Heart left ventricle (tissue), 16 donors: ENCODE measurements around the gene GPR89A. TPM values are rescaled to one million over a fixed set of nuclear protein-coding genes. Genes with fewer than 3 reads are reported as not detected.
"Not testable (repeated sequence)": the region's sequence is repeated elsewhere in the genome, so short reads cannot be mapped to it uniquely, and the experiment has no call there.

ENCODE experiments used
- ATAC-seq, 4 donors: fragments of 200-7000 bp; cut with Tn5 transposase; one replicate each; pipeline ENCODE4 v1.9.1; 2020 to 2022; ENCODE audit warnings: moderate library complexity in 4 of 4, mild to moderate bottlenecking in 3 of 4, moderate number of reproducible peaks in 1 of 4
- DNase-seq, 5 donors: peaks; one replicate each; pipeline ENCODE4 v3.0.0-alpha.2; 2020
- H3K27ac ChIP-seq, 12 donors: fragments of 200-600 bp; sonication (generic) in 4 of 12; one replicate each; pipeline versions ENCODE4 v1.5.0 to v1.8.0; 2016 to 2022; ENCODE audit warnings: mild to moderate bottlenecking in 2 of 12
- H3K27me3 ChIP-seq, 9 donors: fragments of 200-600 bp; sonication (generic) in 2 of 9; one replicate each; pipeline versions ENCODE4 v1.5.1 to v1.8.0; 2016 to 2022; ENCODE audit warnings: mild to moderate bottlenecking in 3 of 9
- H3K36me3 ChIP-seq, 9 donors: fragments of 200-600 bp; sonication (generic) in 2 of 9; one replicate each; pipeline versions ENCODE4 v1.5.0 to v1.8.0; 2018 to 2022; ENCODE audit warnings: mild to moderate bottlenecking in 2 of 9
- H3K4me1 ChIP-seq, 12 donors: fragments of 200-600 bp; sonication (generic) in 4 of 12; one replicate each; pipeline versions ENCODE4 v1.5.0 to v1.8.0; 2016 to 2022; ENCODE audit warnings: mild to moderate bottlenecking in 3 of 12
- H3K4me3 ChIP-seq, 12 donors: fragments of 200-600 bp; sonication (generic) in 4 of 12; one replicate each; pipeline versions ENCODE4 v1.5.0 to v1.8.0; 2017 to 2022; ENCODE audit warnings: mild to moderate bottlenecking in 9 of 12, moderate library complexity in 4 of 12
- H3K9me3 ChIP-seq, 12 donors: fragments of 200-600 bp; sonication (generic) in 4 of 12; one replicate each; pipeline versions ENCODE4 v1.5.0 to v1.8.0; 2016 to 2022; ENCODE audit warnings: mild to moderate bottlenecking in 1 of 12
- POLR2A ChIP-seq, 2 donors: fragments of 450-650 bp; IDR thresholded peaks; one replicate each; pipeline ENCODE4 v1.6.1; 2017; ENCODE audit warnings: antibody characterized with exemption in 2 of 2, mild to moderate bottlenecking in 2 of 2, moderate library complexity in 2 of 2
- WGBS, 4 donors: extraction: QIAGEN DNeasy Blood & Tissue Kit in 2 of 4; methylation state at CpG; one replicate each; pipeline versions ENCODE4 v1.1.5 to v1.1.7; 2013 to 2018; 5-methylcytosine and 5-hydroxymethylcytosine counted together
- intact Hi-C, 10 donors: fragments of 100-400 bp; cut with DNase I; formaldehyde crosslinking; loops; one replicate each; pipeline versions ENCODE4 v1.11.1 to v1.14.2; 2022
- polyA plus RNA-seq, 2 donors: library from polyadenylated mRNA; stranded (reverse); fragments of 200-250 nt; gene quantifications; one replicate each; pipeline ENCODE4 v1.2.3, GENCODE V29; 2013
- total RNA-seq, 9 donors: library from RNA; depleted of rRNA in 2 of 9; stranded (reverse); fragments of >200 nt in 2 of 9; fragmentation: NEBNext Ultra II Directional in 3 of 9; extraction: Animal tissue kit (Norgen Biotek cat#: 25700) in 3 of 9; gene quantifications; one replicate each; pipeline versions ENCODE4 v1.1.0 to v1.2.4, GENCODE V29; 2016 to 2023
- TF ChIP-seq, protein P1 (sequence below), 12 donors: fragments of 200-600 bp; sonication (generic) in 4 of 12; IDR thresholded peaks; one replicate each; pipeline versions ENCODE4 v1.5.0 to v1.8.0; 2018 to 2022; ENCODE audit warnings: antibody characterized with exemption in 12 of 12, mild to moderate bottlenecking in 5 of 12
- donor health status: ischemic (EF 13 %, LVEDD 7.1; RV severe dilation, severe dysfunction).
- donor health status: healthy with polysubstance abuse.
- donor health status: DM: no; HTN: yes; CAD: no.
- donor health status: DM: no; HTN: no; CAD: no.
- donor health status: ischemic (EF 25% LVEDD 6.9; RV normal size, moderate dysfunction).
- donor health status: ischemic (EF 25% LVEDD 5.7; RV mildly dilated, moderate dysfunction).
- donor health status: healthy.
- donor health status: DM: yes; HTN: yes; CAD: no.
- donor health status: ischemic (EF 35%, LVEDD 5.7; RV mildly dilated, moderate dysfunction).
- donor health status: nonischemic (EF 11% LVEDD 7.7; RV severe dilation, severe dysfunction).
- donor health status: DM: yes; HTN: yes; CAD: no.
- donor health status: PGD.
- donor health status: ischemic (EF 29% LVEDD 5.4; RV normal size, mild dysfunction).
- donor health status: nonischemic (EF 23%, LVEDD 6.1; RV moderate dilation, normal function).

The GPR89A gene
- total and polyA plus RNA-seq, 11 donors, result 6.2 to 17.1 (median 10.8) TPM

DNA sequence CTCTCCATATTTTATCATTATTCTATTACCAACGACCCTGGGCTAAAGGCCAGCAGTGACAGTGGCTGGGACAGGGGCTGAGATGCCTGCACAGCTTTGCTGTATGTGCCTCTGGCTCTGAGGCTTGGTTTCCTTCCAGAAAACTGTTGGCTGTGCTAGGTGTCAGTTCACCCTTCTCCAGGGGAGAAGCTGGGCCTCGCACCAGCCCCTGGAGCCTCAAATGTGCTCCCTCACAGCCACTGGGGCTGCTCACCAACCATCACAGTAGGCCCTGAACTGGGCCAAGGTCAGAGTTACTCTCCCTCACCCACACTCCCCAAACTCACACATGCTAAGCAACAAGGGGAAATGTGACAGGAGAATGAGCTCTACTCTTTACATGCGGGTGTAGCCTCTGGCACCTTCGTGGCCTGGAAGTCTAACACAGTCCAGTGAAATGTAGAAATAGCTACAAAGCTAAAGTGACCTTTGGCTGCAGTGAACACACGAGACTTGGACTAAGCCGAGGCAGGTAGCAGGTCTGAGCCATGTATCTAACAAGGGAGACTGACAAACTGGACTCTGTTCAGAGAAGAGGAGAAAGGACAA, 106.8 kb downstream of the GPR89A start:
- WGBS, 4 donors, result 46 to 51% (median 49%) methylated on average over 6 of the region's 6 CpGs
- DNase-seq, result peak; percentile 59 to 74 (median 70)
- Histone ChIP-seq H3K36me3 (no peaks in the 10 kb centered on the region), H3K4me3 (no peak overlapping the region), H3K27me3 (no peaks in the 10 kb centered on the region), H3K4me1 (peaks cover 0 to 9% (median 0%) of the 10 kb centered on the region in 12 donors), H3K27ac (peak overlapping the region in 9 of 12 donors; percentile 32 to 74 (median 70)), H3K9me3 (no peaks in the 10 kb centered on the region)
- intact Hi-C loops, result no loop called here
- TF ChIP-seq, protein P1, sequence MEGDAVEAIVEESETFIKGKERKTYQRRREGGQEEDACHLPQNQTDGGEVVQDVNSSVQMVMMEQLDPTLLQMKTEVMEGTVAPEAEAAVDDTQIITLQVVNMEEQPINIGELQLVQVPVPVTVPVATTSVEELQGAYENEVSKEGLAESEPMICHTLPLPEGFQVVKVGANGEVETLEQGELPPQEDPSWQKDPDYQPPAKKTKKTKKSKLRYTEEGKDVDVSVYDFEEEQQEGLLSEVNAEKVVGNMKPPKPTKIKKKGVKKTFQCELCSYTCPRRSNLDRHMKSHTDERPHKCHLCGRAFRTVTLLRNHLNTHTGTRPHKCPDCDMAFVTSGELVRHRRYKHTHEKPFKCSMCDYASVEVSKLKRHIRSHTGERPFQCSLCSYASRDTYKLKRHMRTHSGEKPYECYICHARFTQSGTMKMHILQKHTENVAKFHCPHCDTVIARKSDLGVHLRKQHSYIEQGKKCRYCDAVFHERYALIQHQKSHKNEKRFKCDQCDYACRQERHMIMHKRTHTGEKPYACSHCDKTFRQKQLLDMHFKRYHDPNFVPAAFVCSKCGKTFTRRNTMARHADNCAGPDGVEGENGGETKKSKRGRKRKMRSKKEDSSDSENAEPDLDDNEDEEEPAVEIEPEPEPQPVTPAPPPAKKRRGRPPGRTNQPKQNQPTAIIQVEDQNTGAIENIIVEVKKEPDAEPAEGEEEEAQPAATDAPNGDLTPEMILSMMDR (IDR thresholded peaks at IDR 0.05), result no peak
- no peak for TF ChIP-seq POLR2A (IDR thresholded peaks at IDR 0.05)
- ATAC-seq, result peak; percentile 94 to 96 (median 96)

- DNase-seq, result no peak
- 70 to 81% (median 78%) methylated on average over 10 of the region's 10 CpGs for WGBS, 4 donors
Observed at GRCh38 chr1:145716641-145717345, 109.0 kb downstream of the GPR89A start.

DNA sequence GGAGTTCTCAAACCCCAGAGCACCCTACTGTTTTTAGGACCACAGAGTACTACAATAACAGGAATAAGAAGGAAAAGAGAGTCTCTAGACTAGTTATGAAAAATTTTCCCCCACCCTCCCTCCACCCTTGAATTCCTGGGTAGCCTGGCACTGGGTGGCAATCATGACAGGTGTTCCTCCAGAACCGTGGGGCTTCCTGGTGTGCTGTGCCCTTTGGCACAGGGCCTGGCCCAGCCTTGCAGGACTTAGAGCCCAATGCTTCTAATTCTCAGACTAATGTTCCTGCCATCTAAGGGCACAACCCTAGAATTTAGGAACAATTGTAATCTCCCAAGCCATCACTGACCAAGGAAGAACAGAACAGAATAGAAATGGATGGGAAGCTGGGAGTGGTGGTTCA, 110.0 kb downstream of the GPR89A start:
- Histone ChIP-seq H3K4me3 (no peak overlapping the region), H3K27me3 (peaks cover 0 to 6% (median 0%) of the 10 kb centered on the region in 9 donors), H3K4me1 (peaks cover 0 to 22% (median 10%) of the 10 kb centered on the region in 12 donors), H3K27ac (no peak overlapping the region), H3K36me3 (no peaks in the 10 kb centered on the region), H3K9me3 (no peaks in the 10 kb centered on the region)
- TF ChIP-seq POLR2A (IDR thresholded peaks at IDR 0.05), result no peak
- TF ChIP-seq, protein P1 (IDR thresholded peaks at IDR 0.05), result no peak
- intact Hi-C loops, result no loop called here
- 45 to 60% (median 59%) methylated on average over 1 of the region's 1 CpG for WGBS, 4 donors
- DNase-seq, result no peak
- ATAC-seq, result no peak

More at GRCh38 chr1:145716641-145717345, 109.0 kb downstream of the GPR89A start:
- Histone ChIP-seq H3K27me3 (peaks cover 0 to 6% (median 0%) of the 10 kb centered on the region in 9 donors), H3K4me1 (peaks cover 0 to 21% (median 10%) of the 10 kb centered on the region in 12 donors), H3K4me3 (no peak overlapping the region), H3K27ac (no peak overlapping the region), H3K36me3 (no peaks in the 10 kb centered on the region), H3K9me3 (no peaks in the 10 kb centered on the region)
- ATAC-seq, result no peak
- TF ChIP-seq POLR2A (IDR thresholded peaks at IDR 0.05), result no peak
- intact Hi-C loops, result no loop called here

- 91 to 97% (median 94%) methylated on average over 5 of the region's 5 CpGs for WGBS, 4 donors
- H3K36me3 ChIP-seq, H3K27ac ChIP-seq, H3K9me3 ChIP-seq, H3K27me3 ChIP-seq, H3K4me3 ChIP-seq, DNase-seq, ATAC-seq, intact Hi-C loops: not testable (repeated sequence)
- peaks cover 0 to 22% (median 10%) of the 10 kb centered on the region in 12 donors for H3K4me1 ChIP-seq
Observed at GRCh38 chr1:145718465-145718864, 110.7 kb downstream of the GPR89A start.
